COLO829 (cell line): ENCODE data around the gene OTOA.
"Not testable (repeated sequence)": the region's sequence is repeated elsewhere in the genome, so short reads cannot be mapped to it uniquely, and the experiment has no call there.

Experiments
- DNase-seq: peaks from one replicate; pipeline ENCODE4 v3.0.0; 2012; ENCODE audit warnings: low spot score

Gene OTOA

GRCh38 chr16:21722771-21723455 is 59.1 kb downstream of the OTOA start:
- no peak for DNase-seq

- DNase-seq: no peak
Observed at GRCh38 chr16:21723532-21723931, 59.8 kb downstream of the OTOA start.

GRCh38 chr16:21727344-21727743 is 63.6 kb downstream of the OTOA start:
- DNase-seq: no peak

- DNase-seq: not testable (repeated sequence)
Observed at GRCh38 chr16:21731233-21731632, 67.5 kb downstream of the OTOA start.

- DNase-seq: not testable (repeated sequence)
Observed at GRCh38 chr16:21740637-21741036, 76.9 kb downstream of the OTOA start.

GRCh38 chr16:21756192-21757079 is 92.7 kb downstream of the OTOA start:
- DNase-seq: not testable (repeated sequence)

GRCh38 chr16:21757080-21757671 is 93.4 kb downstream of the OTOA start:
- not testable (repeated sequence) for DNase-seq

- DNase-seq: not testable (repeated sequence)
Observed at GRCh38 chr16:21768280-21768679, 104.5 kb downstream of the OTOA start.

- DNase-seq: not testable (repeated sequence)
Observed at GRCh38 chr16:21768810-21769209, 105.0 kb downstream of the OTOA start.

- not testable (repeated sequence) for DNase-seq
Observed at GRCh38 chr16:21769284-21769683, 105.5 kb downstream of the OTOA start.

- not testable (repeated sequence) for DNase-seq
Observed at GRCh38 chr16:21770584-21770983, 106.8 kb downstream of the OTOA start.

GRCh38 chr16:21772547-21773206 is 108.9 kb downstream of the OTOA start:
- DNase-seq: not testable (repeated sequence)

GRCh38 chr16:21773207-21773553 is 109.4 kb downstream of the OTOA start:
- DNase-seq: not testable (repeated sequence)

GRCh38 chr16:21780525-21780924 is 116.8 kb downstream of the OTOA start:
- not testable (repeated sequence) for DNase-seq

GRCh38 chr16:21790506-21790905 is 126.7 kb downstream of the OTOA start:
- not testable (repeated sequence) for DNase-seq

- DNase-seq: not testable (repeated sequence)
Observed at GRCh38 chr16:21793310-21793709, 129.5 kb downstream of the OTOA start.

- DNase-seq: not testable (repeated sequence)
Observed at GRCh38 chr16:21798601-21799000, 134.8 kb downstream of the OTOA start.

- not testable (repeated sequence) for DNase-seq
Observed at GRCh38 chr16:21801538-21802374, 138.0 kb downstream of the OTOA start.

GRCh38 chr16:21802375-21802663 is 138.6 kb downstream of the OTOA start:
- DNase-seq: not testable (repeated sequence)
